Natural killer cell (primary cell): ENCODE results near the gene NCK1. TPM values are rescaled to one million over a fixed set of nuclear protein-coding genes. Genes with fewer than 3 reads are reported as not detected.

Experiments
- ATAC-seq, 3 donors: fragments of 150-1000 bp in 2 of 3; fragments of 200-7000 bp in 1 of 3; cut with Tn5 transposase; 1 replicate in 1 of 3; 2 replicates in 2 of 3; pipeline ENCODE4 v1.10.0; 2021; ENCODE audit warnings: mild to moderate bottlenecking in 2 of 3, moderate library complexity in 2 of 3
- DNase-seq, 2 donors: peaks; one replicate each; pipeline versions ENCODE4 v3.0.0 to v3.0.0-alpha.2; 2013 to 2021; ENCODE audit warnings: mixed read lengths in 1 of 2
- H3K27ac ChIP-seq: one replicate; pipeline ENCODE4 v1.5.1; 2013; ENCODE audit warnings: mild to moderate bottlenecking, low read length
- H3K27me3 ChIP-seq: one replicate; pipeline ENCODE4 v1.6.1; 2013; ENCODE audit warnings: low read length; ENCODE audit not compliant: control insufficient read depth, insufficient read depth
- H3K36me3 ChIP-seq: one replicate; pipeline ENCODE4 v1.6.1; 2013; ENCODE audit warnings: low read length; ENCODE audit not compliant: control insufficient read depth, insufficient read depth
- H3K4me1 ChIP-seq: one replicate; pipeline ENCODE4 v1.6.1; 2013; ENCODE audit warnings: low read length; ENCODE audit not compliant: control insufficient read depth, insufficient read depth
- H3K4me3 ChIP-seq: one replicate; pipeline ENCODE4 v1.5.1; 2013; ENCODE audit warnings: low read length
- H3K9me3 ChIP-seq: one replicate; pipeline ENCODE4 v1.6.1; 2013; ENCODE audit warnings: low read length; ENCODE audit not compliant: control insufficient read depth, insufficient read depth
- H3K27ac Mint-ChIP-seq, 2 donors: one replicate each; pipeline ENCODE4 v1.8.0; 2022; ENCODE audit warnings: mild to moderate bottlenecking in 2 of 2, mixed read lengths in 2 of 2, moderate library complexity in 1 of 2
- H3K27me3 Mint-ChIP-seq, 2 donors: one replicate each; pipeline ENCODE4 v1.8.0; 2022; ENCODE audit warnings: low read depth in 2 of 2, mixed read lengths in 2 of 2
- H3K36me3 Mint-ChIP-seq: one replicate; pipeline ENCODE4 v1.8.0; 2022; ENCODE audit warnings: mixed read lengths
- H3K4me1 Mint-ChIP-seq, 2 donors: one replicate each; pipeline ENCODE4 v1.8.0; 2022; ENCODE audit warnings: mixed read lengths in 2 of 2
- H3K4me3 Mint-ChIP-seq: one replicate; pipeline ENCODE4 v1.8.0; 2022; ENCODE audit warnings: mild to moderate bottlenecking, moderate library complexity, mixed read lengths
- H3K9me3 Mint-ChIP-seq, 2 donors: one replicate each; pipeline ENCODE4 v1.8.0; 2022; ENCODE audit warnings: mixed read lengths in 2 of 2
- CTCF ChIP-seq: fragments of 200-600 bp; IDR thresholded peaks from one replicate; pipeline ENCODE4 v1.8.0; 2022; ENCODE audit warnings: antibody characterized with exemption
- WGBS: methylation state at CpG from one replicate; pipeline ENCODE4 v1.1.7; 2013; ENCODE audit warnings: missing lambda C conversion rate; ENCODE audit not compliant: insufficient coverage; 5-methylcytosine and 5-hydroxymethylcytosine counted together
- intact Hi-C: fragments of 100-400 bp; cut with micrococcal nuclease; formaldehyde crosslinking; loops from one replicate; pipeline ENCODE4 v1.14.2; 2022
- total RNA-seq, 4 donors: library from RNA; stranded (reverse); fragments of 120-200 nt in 1 of 4; gene quantifications; one replicate each; pipeline versions ENCODE4 v1.2.3 to v1.2.4, GENCODE V29; 2013 to 2022

NCK1 gene
- total RNA-seq, 3 donors from 2014 or later (not counting 1 experiment from before 2014, with no cell fraction given) = 61.2 to 77.9 (median 69.5) TPM

GRCh38 chr3:136919799-136920580, 58.0 kb downstream of the NCK1 start:
- H3K36me3 Mint-ChIP-seq = no peaks in the 10 kb centered on the region
- peak overlapping the region; percentile 78 for H3K4me3 Mint-ChIP-seq
- H3K27ac Mint-ChIP-seq = peak overlapping the region; percentile 97 to 98
- DNase-seq (peak in 1 of 2 donors; percentile 84), ATAC-seq (peak; percentile 80 to 91 (median 90))
- no peaks in the 10 kb centered on the region for H3K9me3 Mint-ChIP-seq
- TF ChIP-seq CTCF = no peak
- H3K27ac ChIP-seq = peak overlapping the region; percentile 90
- no peaks in the 10 kb centered on the region for H3K36me3 ChIP-seq
- no peaks in the 10 kb centered on the region for H3K27me3 ChIP-seq
- peaks cover 85 to 89% of the 10 kb centered on the region in 2 donors for H3K4me1 Mint-ChIP-seq
- no peak overlapping the region for H3K4me3 ChIP-seq
- no peaks in the 10 kb centered on the region for H3K27me3 Mint-ChIP-seq
- 20% methylated on average over 1 of the region's 1 CpG for WGBS
- H3K4me1 ChIP-seq = peaks cover 15% of the 10 kb centered on the region
- H3K9me3 ChIP-seq = no peaks in the 10 kb centered on the region
- intact Hi-C loops = loop anchor here (1.0 to 10.0 kb wide), 3 partner anchors 14 to 725 kb away; partner anchors contain the start of gene MSL2

GRCh38 chr3:136920904-136921611, 59.0 kb downstream of the NCK1 start:
- Mint-ChIP-seq H3K36me3 (no peaks in the 10 kb centered on the region), H3K4me3 (peak overlapping the region; percentile 94), H3K27me3 (no peaks in the 10 kb centered on the region), H3K9me3 (no peaks in the 10 kb centered on the region), H3K4me1 (peaks cover 81 to 85% of the 10 kb centered on the region in 2 donors), H3K27ac (peak overlapping the region; percentile 97 to 98)
- Histone ChIP-seq H3K36me3 (no peaks in the 10 kb centered on the region), H3K4me1 (peaks cover 9% of the 10 kb centered on the region), H3K27me3 (no peaks in the 10 kb centered on the region), H3K27ac (peak overlapping the region; percentile 90), H3K9me3 (no peaks in the 10 kb centered on the region), H3K4me3 (peak overlapping the region; percentile 17)
- intact Hi-C loops = loop anchor here (1.0 to 10.0 kb wide), 2 partner anchors 59 to 726 kb away; partner anchors contain the start of genes MSL2 and NCK1
- WGBS = 56% methylated on average over 4 of the region's 4 CpGs
- DNase-seq = peak in 1 of 2 donors; percentile 56
- TF ChIP-seq CTCF = no peak
- ATAC-seq = peak; percentile 52 to 59 (median 52)

GRCh38 chr3:136925425-136926190, 63.6 kb downstream of the NCK1 start:
- DNase-seq = no peak
- H3K27me3 Mint-ChIP-seq = no peaks in the 10 kb centered on the region
- H3K4me1 Mint-ChIP-seq = peaks cover 64 to 68% of the 10 kb centered on the region in 2 donors
- Histone ChIP-seq H3K4me1 (peaks cover 6% of the 10 kb centered on the region), H3K9me3 (no peaks in the 10 kb centered on the region), H3K27ac (peak overlapping the region; percentile 20), H3K36me3 (peaks cover 12% of the 10 kb centered on the region), H3K4me3 (no peak overlapping the region), H3K27me3 (no peaks in the 10 kb centered on the region)
- H3K9me3 Mint-ChIP-seq = no peaks in the 10 kb centered on the region
- peak overlapping the region; percentile 67 for H3K4me3 Mint-ChIP-seq
- TF ChIP-seq CTCF = no peak
- peak overlapping the region; percentile 85 to 98 for H3K27ac Mint-ChIP-seq
- WGBS = 86% methylated on average over 6 of the region's 7 CpGs
- intact Hi-C loops = loop anchor here (10.0 kb wide), 1 partner anchor 731 kb away; the partner anchor contains the start of gene MSL2
- ATAC-seq = no peak
- H3K36me3 Mint-ChIP-seq = peaks cover 8% of the 10 kb centered on the region
